ENCODE data around the gene RTL5. TPM values are rescaled to one million over a fixed set of nuclear protein-coding genes. Genes with fewer than 3 reads are reported as not detected.

The RTL5 gene
- total and polyA plus RNA-seq, 9 donors, result 3.6 to 17.6 (median 14.4) TPM

DNA sequence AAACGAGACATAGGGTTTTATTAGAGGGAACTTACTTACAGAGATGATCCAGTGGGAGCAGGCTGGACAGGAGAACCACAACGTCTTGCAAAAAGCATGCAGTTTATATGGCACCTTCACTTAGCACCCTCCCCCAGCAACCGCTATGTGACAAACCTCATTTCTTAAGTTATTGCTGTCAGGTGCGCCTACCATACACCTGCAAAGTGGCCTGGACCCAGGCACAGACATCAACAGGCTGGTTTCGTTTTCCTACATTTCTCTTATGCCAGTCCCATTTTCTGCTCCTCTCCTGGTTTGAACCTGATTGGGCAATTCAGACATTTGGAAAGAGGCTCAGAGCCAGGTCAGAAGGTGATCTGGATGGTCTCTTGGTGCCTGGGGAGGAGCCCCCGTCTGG is 18.3 kb downstream of the RTL5 start:
- intact Hi-C loops (cut with DNase I), result no loop called here
- H3K4me3 ChIP-seq, result no peak overlapping the region
- no peaks in the 10 kb centered on the region for H3K4me1 ChIP-seq (ENCODE audit: insufficient read depth)
- DNase-seq, result no peak
- WGBS, 3 donors, result 72 to 80% (median 76%) methylated on average over 6 of the region's 6 CpGs
- TF ChIP-seq POLR2A (IDR thresholded peaks at IDR 0.05) (no peak), EP300 (IDR thresholded peaks at IDR 0.05) (no peak)
- TF ChIP-seq, protein P1, sequence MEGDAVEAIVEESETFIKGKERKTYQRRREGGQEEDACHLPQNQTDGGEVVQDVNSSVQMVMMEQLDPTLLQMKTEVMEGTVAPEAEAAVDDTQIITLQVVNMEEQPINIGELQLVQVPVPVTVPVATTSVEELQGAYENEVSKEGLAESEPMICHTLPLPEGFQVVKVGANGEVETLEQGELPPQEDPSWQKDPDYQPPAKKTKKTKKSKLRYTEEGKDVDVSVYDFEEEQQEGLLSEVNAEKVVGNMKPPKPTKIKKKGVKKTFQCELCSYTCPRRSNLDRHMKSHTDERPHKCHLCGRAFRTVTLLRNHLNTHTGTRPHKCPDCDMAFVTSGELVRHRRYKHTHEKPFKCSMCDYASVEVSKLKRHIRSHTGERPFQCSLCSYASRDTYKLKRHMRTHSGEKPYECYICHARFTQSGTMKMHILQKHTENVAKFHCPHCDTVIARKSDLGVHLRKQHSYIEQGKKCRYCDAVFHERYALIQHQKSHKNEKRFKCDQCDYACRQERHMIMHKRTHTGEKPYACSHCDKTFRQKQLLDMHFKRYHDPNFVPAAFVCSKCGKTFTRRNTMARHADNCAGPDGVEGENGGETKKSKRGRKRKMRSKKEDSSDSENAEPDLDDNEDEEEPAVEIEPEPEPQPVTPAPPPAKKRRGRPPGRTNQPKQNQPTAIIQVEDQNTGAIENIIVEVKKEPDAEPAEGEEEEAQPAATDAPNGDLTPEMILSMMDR (IDR thresholded peaks at IDR 0.05), result no peak
- H3K9me3 ChIP-seq, result no peaks in the 10 kb centered on the region
- H3K27me3 ChIP-seq, result no peaks in the 10 kb centered on the region
- H3K36me3 ChIP-seq, result no peaks in the 10 kb centered on the region
- H3K27ac ChIP-seq, result no peak overlapping the region

DNA sequence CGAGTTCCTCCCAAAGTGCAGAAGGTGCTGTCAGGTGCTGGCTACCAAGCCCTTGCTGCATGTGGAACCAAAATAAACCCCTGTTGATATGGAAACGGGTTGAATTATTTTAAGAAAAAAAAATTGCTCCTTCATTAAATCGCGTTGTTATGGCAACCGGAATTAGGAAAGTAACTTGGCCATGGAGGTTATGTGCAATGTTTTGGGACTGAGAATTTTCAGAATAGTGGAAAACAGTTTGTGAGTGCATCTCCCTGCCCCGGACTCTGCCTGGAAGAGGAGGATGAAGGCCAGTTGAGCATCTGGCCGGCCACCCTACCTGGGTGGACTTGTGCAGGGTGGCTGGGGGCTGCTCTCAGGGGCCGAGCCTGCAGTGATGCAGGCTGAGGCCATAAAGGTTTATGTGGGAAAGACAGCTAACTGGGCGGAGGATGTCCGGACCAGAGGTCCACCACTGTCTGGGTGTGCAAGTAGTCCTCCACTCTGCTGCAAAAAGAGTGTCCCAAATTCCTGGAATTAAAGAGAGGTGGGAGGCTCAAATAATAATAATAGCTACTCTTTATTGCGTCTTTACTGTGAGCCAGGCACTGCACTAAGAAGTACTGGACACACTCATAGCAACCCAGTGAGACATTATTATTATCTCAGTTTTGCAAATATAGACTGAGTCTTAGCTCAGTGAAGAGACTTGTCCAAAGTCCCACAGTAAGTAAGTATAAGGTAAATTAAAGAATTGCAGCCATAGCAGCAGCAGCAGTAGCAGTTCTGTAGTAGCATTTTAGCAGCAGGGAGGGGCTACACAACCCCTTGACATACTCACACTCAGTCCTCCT is 20.6 kb downstream of the RTL5 start:
- WGBS, 3 donors, result 74 to 78% (median 75%) methylated on average over 11 of the region's 11 CpGs
- H3K4me3 ChIP-seq, result no peak overlapping the region
- no peak for DNase-seq
- H3K27ac ChIP-seq, result no peak overlapping the region
- no peaks in the 10 kb centered on the region for H3K4me1 ChIP-seq (ENCODE audit: insufficient read depth)
- intact Hi-C loops (cut with DNase I), result no loop called here
- no peak for TF ChIP-seq EP300 (IDR thresholded peaks at IDR 0.05)
- TF ChIP-seq POLR2A (IDR thresholded peaks at IDR 0.05), result no peak
- TF ChIP-seq, protein P1 (IDR thresholded peaks at IDR 0.05), result no peak
- no peaks in the 10 kb centered on the region for H3K36me3 ChIP-seq
- H3K27me3 ChIP-seq, result no peaks in the 10 kb centered on the region
- no peaks in the 10 kb centered on the region for H3K9me3 ChIP-seq

DNA sequence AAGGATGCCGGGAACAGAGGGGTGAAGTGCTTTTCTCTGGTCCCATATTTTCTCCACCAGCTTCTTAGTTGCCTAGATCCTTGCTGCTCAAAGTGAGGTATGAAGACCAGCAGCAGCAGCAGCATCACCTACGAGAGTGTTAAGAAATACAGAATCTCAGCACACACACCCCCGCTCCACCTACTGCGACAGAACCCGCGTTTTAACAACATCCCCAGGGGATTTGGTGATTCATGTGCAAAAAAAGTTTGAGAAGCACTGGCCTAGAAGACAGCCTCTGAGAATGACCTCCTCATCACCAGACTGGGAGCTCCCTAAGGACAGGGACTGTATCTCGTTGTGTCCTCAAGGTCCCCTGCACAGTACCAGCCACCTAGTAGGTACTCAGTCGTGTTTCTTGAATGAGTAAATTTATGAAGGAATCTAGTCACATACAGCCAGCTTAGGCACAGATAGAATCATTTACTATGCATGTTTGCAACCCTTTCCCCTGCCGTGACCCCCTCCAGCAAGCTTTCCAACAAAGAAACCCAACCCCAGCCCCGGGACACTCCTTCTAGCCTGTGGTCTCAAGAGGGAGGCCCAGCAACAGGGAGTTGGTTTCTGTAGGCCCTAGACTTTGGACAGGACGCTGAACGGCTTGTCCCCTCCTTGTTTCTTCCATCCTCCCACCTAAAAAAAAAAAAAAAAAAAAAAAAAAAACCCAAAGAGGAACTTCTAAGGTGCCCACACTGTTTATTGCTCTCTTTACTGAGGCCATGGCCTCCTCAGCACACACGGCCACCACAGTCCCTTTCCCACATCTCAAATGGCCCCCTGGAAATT is 21.5 kb downstream of the RTL5 start:
- DNase-seq, result no peak
- no peak for TF ChIP-seq EP300 (IDR thresholded peaks at IDR 0.05)
- no peak for TF ChIP-seq POLR2A (IDR thresholded peaks at IDR 0.05)
- TF ChIP-seq, protein P1 (IDR thresholded peaks at IDR 0.05), result no peak
- H3K27me3 ChIP-seq, result no peaks in the 10 kb centered on the region
- intact Hi-C loops (cut with DNase I), result no loop called here
- H3K4me1 ChIP-seq (ENCODE audit: insufficient read depth), result no peaks in the 10 kb centered on the region
- H3K36me3 ChIP-seq, result no peaks in the 10 kb centered on the region
- H3K9me3 ChIP-seq, result no peaks in the 10 kb centered on the region
- H3K27ac ChIP-seq, result no peak overlapping the region
- H3K4me3 ChIP-seq, result no peak overlapping the region
- WGBS, 3 donors, result 62 to 67% (median 66%) methylated on average over 13 of the region's 13 CpGs

DNA sequence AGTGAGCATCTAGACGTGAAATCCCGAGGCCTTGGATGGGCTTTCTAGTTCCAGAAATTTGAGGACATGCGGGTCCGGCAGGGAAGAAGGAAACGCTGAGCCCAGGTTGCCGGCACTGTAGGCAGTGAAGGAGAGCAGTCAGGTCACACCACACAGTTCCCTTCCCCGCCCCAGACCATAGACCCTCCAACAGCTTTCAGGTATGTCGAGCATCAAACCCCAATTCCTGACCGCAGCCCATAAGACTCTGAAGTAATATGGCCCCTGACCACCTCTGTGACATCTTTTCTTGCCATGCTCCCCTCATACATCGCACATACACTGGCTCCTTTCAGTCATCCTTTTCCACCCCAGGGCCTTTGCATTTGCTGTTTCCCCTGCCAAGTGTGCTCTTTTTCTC is 23.0 kb downstream of the RTL5 start:
- Histone ChIP-seq H3K27me3 (no peaks in the 10 kb centered on the region), H3K4me1 (ENCODE audit: insufficient read depth) (no peaks in the 10 kb centered on the region), H3K4me3 (no peak overlapping the region), H3K27ac (no peak overlapping the region), H3K9me3 (no peaks in the 10 kb centered on the region), H3K36me3 (no peaks in the 10 kb centered on the region)
- intact Hi-C loops (cut with DNase I), result no loop called here
- DNase-seq, result no peak
- TF ChIP-seq POLR2A (IDR thresholded peaks at IDR 0.05) (no peak), EP300 (IDR thresholded peaks at IDR 0.05) (no peak)
- TF ChIP-seq, protein P1 (IDR thresholded peaks at IDR 0.05), result no peak
- 86 to 90% (median 86%) methylated on average over 10 of the region's 10 CpGs for WGBS, 3 donors
